PFSK-1 (cell line): ENCODE data around the gene COL5A3.

Experiments
- FOXP2 ChIP-seq: optimal IDR thresholded peaks from 2 replicates; pipeline ENCODE3; 2011; ENCODE audit warnings: borderline replicate concordance, control low read depth, inconsistent platforms; ENCODE audit not compliant: insufficient read depth; ENCODE audit errors: extremely low read length, extremely low read depth
- POLR2AphosphoS5 ChIP-seq: IDR thresholded peaks from 2 replicates; pipeline ENCODE4 v1.6.1; 2012; ENCODE audit warnings: low read depth, mild to moderate bottlenecking, control low read depth, low read length, moderate library complexity
- SIN3A ChIP-seq: IDR thresholded peaks from 2 replicates; pipeline ENCODE4 v1.6.1; 2012; ENCODE audit warnings: mild to moderate bottlenecking, low read length, moderate library complexity, borderline replicate concordance; ENCODE audit not compliant: insufficient read depth
- TAF1 ChIP-seq: IDR thresholded peaks from 2 replicates; pipeline ENCODE4 v1.6.1; 2012; ENCODE audit warnings: low read length, control low read depth, borderline replicate concordance; ENCODE audit not compliant: insufficient read depth
- TF ChIP-seq, protein P1 (sequence below), 2 experiments: IDR thresholded peaks; 2 replicates each; pipeline versions ENCODE4 v1.6.1 to v1.8.0; 2011 to 2012; ENCODE audit warnings: low read depth in 2 of 2, low read length in 2 of 2, control low read depth in 1 of 2, inconsistent platforms in 1 of 2, mild to moderate bottlenecking in 1 of 2, moderate library complexity in 1 of 2; ENCODE audit not compliant: insufficient read depth in 1 of 2

COL5A3 gene

DNA sequence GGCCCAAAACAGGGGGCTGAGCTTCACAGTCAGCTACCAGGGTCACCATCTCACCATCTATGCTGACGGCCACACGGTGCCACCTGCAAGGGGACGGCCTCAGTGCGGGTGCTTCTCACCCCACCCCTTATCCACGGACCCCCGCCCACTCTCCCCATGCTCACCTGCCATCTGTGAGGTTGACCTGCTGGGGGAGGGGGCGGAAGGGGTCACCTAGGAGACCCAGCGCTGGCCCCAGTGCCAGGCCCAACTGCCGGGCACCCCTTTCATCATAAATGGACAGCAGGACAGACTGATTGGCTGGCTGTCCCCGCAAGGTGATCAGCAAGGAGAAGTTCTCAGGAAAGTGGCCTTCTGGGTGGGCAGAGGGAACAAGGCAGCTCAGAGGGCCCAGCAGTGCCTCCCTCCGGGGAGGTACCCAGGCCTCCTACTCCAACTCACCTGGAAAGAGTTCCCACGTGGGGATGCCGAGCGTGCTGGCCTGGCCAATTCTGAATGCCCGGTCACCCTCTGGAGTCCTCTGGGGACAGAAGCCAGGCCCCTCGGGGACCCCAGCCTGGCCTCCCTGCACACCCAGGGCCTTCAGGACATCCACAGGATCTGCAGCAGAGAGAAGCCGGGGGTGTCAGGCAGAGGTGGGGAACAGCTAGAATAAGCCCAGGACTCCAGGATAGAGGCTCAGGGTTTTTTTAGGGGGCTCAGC lies 4.5 kb downstream of the COL5A3 start:
- TF ChIP-seq TAF1, result no peak
- TF ChIP-seq, protein P1, sequence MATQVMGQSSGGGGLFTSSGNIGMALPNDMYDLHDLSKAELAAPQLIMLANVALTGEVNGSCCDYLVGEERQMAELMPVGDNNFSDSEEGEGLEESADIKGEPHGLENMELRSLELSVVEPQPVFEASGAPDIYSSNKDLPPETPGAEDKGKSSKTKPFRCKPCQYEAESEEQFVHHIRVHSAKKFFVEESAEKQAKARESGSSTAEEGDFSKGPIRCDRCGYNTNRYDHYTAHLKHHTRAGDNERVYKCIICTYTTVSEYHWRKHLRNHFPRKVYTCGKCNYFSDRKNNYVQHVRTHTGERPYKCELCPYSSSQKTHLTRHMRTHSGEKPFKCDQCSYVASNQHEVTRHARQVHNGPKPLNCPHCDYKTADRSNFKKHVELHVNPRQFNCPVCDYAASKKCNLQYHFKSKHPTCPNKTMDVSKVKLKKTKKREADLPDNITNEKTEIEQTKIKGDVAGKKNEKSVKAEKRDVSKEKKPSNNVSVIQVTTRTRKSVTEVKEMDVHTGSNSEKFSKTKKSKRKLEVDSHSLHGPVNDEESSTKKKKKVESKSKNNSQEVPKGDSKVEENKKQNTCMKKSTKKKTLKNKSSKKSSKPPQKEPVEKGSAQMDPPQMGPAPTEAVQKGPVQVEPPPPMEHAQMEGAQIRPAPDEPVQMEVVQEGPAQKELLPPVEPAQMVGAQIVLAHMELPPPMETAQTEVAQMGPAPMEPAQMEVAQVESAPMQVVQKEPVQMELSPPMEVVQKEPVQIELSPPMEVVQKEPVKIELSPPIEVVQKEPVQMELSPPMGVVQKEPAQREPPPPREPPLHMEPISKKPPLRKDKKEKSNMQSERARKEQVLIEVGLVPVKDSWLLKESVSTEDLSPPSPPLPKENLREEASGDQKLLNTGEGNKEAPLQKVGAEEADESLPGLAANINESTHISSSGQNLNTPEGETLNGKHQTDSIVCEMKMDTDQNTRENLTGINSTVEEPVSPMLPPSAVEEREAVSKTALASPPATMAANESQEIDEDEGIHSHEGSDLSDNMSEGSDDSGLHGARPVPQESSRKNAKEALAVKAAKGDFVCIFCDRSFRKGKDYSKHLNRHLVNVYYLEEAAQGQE (IDR thresholded peaks at IDR 0.05; ENCODE audit: insufficient read depth in 1 of 2, low read depth in 2 of 2, low read length in 2 of 2), result no peak
- TF ChIP-seq SIN3A, result no peak
- no peak for TF ChIP-seq POLR2AphosphoS5
- TF ChIP-seq FOXP2, result no peak

DNA sequence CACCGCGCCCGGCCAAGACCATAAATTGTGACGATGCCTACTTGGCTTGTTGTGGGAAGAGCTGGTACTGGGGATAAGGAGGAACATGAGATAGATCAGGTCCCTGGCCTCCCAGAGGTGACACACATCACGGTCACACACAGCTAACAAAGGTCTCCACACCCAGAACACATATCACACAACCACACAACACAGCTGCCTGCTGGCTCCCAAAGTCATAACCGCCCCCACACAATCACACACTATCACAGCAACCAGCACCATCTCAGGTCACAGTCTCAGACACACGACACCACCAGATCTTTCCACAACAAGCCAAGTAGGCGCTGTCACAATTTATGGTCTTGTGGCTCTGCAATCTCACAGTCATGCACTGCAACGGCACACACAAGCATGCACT lies 5.7 kb downstream of the COL5A3 start:
- TF ChIP-seq SIN3A (no peak), POLR2AphosphoS5 (no peak), TAF1 (no peak), FOXP2 (no peak)
- TF ChIP-seq, protein P1 (IDR thresholded peaks at IDR 0.05; ENCODE audit: insufficient read depth in 1 of 2, low read depth in 2 of 2, low read length in 2 of 2), result no peak

DNA sequence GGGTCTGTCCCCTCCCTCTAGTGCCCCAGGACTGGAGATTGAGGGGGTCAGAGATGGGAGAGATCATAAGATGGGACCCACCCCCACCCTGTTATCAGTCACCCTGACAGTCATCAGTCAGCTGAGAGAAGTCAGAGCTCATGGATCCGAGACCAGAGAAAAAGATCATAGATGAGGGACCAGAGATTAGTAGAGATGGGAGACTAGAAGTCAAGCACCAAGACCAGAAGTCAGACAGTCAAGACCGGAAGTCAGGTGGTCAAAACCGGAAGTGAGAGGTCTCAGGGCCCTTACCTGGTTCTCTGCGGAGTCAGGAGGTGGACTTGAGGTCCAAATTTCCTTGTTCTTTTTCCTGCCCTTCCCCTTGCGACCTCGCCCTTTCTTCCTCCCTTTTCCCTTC lies 7.0 kb downstream of the COL5A3 start:
- TF ChIP-seq SIN3A, result no peak
- TF ChIP-seq TAF1, result no peak
- TF ChIP-seq, protein P1 (IDR thresholded peaks at IDR 0.05; ENCODE audit: insufficient read depth in 1 of 2, low read depth in 2 of 2, low read length in 2 of 2), result no peak

DNA sequence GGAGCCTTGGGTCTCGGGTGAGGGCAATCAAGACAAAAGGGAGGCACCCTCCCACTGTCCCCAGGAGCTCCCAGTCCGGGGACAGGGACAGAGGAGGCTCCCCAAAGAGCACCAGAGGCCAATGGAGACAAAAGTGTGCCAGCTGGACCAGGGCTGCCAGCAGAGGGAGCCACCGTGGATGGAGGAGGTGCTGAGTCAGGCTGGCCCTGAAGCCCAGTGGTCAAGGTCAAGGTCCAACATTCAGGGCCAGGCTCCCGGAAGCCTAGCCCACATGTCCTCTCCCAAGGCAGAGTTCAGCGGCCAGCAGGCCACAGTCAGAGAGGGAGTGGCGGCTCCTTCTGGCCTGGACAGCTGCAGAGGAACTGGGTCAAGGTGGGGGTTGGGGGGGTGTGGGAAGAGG lies 8.4 kb downstream of the COL5A3 start:
- no peak for TF ChIP-seq SIN3A
- no peak for TF ChIP-seq FOXP2
- TF ChIP-seq, protein P1 (IDR thresholded peaks at IDR 0.05; ENCODE audit: insufficient read depth in 1 of 2, low read depth in 2 of 2, low read length in 2 of 2), result no peak
- no peak for TF ChIP-seq TAF1
- TF ChIP-seq POLR2AphosphoS5, result no peak
